ENCODE measurements around the gene CHRNA4.
"Not testable (repeated sequence)": the region's sequence is repeated elsewhere in the genome, so short reads cannot be mapped to it uniquely, and the experiment has no call there.

CHRNA4 gene

GRCh38 chr20:63308218-63308911 lies 52.8 kb downstream of the CHRNA4 start:
- DNase-seq (ENCODE audit: low spot score): no peak

DNA sequence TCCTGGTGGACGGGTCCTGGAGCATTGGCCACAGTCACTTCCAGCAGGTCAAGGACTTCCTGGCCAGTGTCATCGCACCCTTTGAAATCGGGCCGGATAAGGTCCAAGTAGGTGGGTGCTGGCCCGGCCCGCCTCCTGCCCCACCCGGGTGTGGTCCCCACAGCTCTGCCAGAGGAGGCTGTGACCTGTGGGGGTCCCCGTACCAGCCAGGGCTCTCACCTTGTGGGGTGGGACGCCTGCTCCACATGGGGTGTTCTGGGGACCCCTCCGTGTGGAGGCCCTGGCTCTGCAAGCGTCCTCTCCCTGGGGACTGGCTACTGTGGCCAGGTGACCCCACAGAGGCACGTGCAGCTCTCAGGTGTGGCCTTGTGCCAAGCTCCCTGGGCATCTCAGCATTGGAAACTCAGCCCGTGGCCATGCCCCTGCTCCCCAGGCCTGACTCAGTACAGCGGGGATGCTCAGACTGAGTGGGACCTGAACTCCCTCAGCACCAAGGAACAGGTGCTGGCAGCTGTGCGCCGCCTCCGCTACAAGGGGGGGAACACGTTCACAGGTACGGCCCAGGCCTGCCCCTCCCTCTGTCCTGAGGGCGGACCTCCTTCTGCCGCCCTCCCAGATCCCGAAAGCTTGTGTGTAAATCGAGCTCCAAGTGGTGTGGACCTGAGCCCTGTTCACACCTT lies 53.5 kb downstream of the CHRNA4 start:
- DNase-seq (ENCODE audit: low spot score): no peak

- DNase-seq (ENCODE audit: low spot score): no peak
Observed at GRCh38 chr20:63306673-63307537, 54.2 kb downstream of the CHRNA4 start.

GRCh38 chr20:63305933-63306672 lies 55.0 kb downstream of the CHRNA4 start:
- not testable (repeated sequence) for DNase-seq (ENCODE audit: low spot score)

- DNase-seq (ENCODE audit: low spot score): no peak
Observed at GRCh38 chr20:63305393-63305792, 55.8 kb downstream of the CHRNA4 start.

DNA sequence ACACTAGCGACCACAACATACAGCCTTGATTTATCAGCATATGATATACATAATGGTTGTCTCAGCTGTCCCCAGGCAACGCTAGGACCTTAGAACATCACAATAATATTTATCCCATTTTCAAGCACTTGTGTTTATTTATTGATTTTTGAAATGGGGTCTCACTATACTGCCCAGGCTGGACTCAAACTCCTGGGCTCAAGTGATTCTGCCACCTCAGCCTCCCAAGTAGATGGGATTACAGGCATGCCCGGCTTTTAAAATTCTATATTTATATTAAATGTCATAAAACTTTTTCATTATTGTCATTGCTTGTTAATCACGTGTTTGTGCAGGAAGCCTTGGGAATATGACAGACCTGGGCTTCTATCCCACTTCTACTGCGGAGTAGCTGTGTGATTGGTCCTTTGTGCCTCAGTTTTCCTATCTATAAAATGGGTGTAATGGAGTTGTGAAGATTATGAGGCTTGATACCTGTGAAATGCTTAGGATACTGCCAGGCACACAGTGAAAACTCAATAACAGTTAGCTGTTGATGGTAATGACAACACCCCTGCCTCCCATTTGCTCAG lies 58.0 kb downstream of the CHRNA4 start:
- DNase-seq (ENCODE audit: low spot score): no peak

GRCh38 chr20:63301671-63302070 lies 59.5 kb downstream of the CHRNA4 start:
- DNase-seq (ENCODE audit: low spot score): no peak

- no peak for DNase-seq (ENCODE audit: low spot score)
Observed at GRCh38 chr20:63298731-63299312, 62.3 kb downstream of the CHRNA4 start.

DNA sequence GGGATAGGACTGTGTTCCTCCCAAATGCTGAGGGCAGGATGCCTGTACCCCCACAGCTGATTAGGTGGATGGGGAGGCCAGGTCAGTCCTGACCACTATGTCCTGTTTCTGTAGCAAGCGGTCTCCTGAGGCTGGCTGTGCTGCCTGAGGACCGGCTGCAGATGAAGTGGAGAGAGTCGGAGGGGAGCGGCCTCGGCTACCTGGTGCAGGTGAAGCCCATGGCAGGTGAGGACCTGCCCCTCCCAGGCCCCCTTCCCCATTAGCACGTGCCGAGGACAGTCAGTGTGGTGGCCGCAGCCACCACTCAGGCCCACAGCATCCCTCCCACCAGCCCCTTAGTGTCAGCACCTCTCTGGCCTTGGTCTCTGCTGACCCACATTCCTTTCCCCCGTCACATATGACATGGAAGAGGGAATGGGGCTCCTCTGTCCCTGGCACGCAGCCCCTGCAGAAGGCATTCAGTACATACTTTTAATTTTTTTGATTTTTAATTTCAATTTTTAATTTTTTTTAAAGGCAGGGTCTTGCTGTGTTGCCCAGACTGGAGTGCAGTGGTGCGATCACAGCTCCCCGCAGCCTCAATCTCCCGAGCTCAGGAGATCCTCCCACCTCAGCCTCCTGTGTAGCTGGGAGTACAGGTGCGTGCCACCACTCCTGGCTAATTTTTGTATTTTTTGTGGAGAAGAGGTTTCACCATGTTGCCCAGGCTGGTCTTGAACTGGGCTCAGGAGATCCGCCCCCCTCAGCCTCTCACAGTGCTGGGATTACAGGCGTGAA lies 63.2 kb downstream of the CHRNA4 start:
- DNase-seq (ENCODE audit: low spot score): no peak

DNA sequence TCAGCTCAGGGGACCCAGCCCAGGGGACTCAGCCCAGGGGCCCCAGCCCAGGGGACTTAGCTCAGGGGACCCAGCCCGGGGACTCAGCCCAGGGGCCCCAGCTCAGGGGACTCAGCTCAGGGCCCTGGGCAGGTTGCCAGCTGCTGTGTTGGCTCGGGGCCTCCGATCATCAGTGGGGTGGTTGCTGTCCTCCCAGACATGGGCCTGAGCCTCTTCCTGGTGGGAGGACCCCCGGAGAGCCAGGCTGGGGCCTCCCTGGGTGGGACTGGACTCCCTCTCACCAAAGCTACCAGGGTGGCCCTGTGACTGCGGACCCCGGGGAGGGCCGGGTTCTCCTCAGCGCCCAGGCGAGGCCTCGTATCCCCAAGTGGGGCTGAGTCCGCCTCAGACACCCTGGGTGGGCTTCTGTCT lies 63.8 kb downstream of the CHRNA4 start:
- DNase-seq (ENCODE audit: low spot score): no peak

DNA sequence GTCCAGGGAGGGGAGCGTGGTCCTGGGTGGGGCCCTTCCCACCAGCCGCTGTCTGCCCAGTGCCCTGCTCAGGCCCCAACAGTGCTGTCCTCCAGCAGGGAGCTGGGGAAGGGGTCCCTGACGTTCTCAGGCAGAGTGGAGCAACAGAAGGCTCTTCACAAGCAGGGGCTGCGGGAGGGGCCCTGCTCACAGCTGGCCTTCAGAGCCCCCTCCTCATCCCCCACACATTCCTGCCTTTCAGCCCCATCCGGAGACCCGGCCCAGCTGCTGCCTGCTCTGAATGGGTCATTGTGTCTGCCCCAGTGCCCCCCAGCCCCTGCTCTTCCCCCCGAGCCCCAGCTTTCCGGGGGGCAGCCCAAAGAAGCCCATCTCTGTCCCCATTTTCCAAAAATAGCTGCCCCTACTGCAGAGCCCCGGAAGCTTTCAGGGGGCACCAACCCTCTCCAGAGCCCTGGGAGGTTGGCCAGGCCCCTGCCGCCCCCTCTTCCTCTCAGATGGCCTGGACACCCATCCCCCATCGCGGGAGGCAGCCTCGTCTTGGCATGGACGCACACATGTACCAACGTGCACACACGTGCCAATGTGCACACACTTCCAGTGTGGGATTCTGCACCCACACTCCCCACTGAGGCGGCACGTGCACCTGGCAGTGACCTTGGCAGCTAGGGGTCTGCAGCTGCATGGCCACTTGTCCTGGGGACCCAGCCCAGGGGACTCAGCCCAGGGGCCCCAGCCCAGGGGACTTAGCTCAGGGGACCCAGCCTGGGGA lies 64.4 kb downstream of the CHRNA4 start:
- no peak for DNase-seq (ENCODE audit: low spot score)

GRCh38 chr20:63295846-63296245 lies 65.3 kb downstream of the CHRNA4 start:
- DNase-seq (ENCODE audit: low spot score): no peak

DNA sequence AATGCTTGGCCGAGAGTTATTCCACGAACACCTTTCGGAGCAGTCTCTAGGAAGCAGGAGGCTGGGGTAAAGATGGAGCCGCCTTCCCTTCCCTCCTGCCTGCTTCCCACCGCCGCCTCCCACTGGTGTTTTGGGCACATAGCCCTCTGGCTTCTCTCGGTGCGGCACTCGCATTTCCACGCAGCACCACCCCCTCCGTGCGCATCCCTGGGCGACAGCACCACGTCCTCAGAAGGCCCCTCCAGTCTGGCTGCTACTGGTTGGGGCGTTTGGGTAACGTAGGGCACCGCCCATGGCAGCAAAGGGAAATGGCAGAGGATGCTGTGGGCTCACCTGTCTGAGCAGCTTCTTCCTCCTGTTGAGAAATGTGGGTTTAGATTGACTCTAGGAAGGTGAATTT lies 65.7 kb downstream of the CHRNA4 start:
- no peak for DNase-seq (ENCODE audit: low spot score)

DNA sequence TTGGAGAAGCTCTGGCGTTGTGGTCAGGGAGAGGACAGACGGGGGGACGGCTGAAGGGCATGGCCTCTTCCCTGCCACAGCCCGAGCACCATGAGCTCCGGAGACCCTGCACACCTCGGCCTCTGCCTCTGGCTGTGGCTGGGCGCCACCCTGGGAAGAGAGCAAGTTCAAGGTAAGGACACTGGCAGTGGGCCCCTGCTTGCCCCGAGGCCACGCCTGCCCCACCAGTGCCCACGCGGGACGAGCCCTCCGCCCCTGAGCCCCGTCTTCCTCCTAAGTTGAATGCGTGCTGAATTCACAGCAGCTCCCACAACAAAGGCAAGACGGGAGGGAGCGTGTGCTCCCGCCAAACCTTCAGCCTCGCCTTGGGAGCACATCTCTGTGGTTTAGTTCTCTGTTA lies 66.1 kb downstream of the CHRNA4 start:
- DNase-seq (ENCODE audit: low spot score): no peak

DNA sequence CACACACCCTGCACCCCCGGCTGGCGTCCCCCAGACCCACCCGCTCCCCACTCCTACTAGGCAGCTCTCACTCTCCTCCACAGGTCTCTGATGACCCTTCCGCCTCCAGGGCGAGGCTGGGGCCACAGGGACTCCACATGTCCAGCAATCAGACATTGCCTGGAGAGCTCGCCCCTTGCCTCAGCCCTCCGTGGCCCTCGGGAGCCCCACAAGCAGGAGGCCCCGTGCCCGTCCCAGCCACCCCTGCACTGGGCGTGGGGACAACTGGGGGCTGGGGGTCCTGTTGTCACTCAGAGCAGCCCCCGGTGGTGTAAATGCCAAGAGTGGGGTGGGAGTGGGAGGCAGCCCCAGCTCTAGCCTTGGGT lies 66.6 kb downstream of the CHRNA4 start:
- no peak for DNase-seq (ENCODE audit: low spot score)

- no peak for DNase-seq (ENCODE audit: low spot score)
Observed at GRCh38 chr20:63293871-63294535, 67.1 kb downstream of the CHRNA4 start.

- DNase-seq (ENCODE audit: low spot score): no peak
Observed at GRCh38 chr20:63293456-63293855, 67.7 kb downstream of the CHRNA4 start.

Data from NAMALWA (cell line).